Endothelial cell (in vitro differentiated cells): ENCODE results near the gene DELE1. TPM values are rescaled to one million over a fixed set of nuclear protein-coding genes. Genes with fewer than 3 reads are reported as not detected.

ENCODE experiments used
- DNase-seq: peaks from one replicate; pipeline ENCODE4 v3.0.0; 2021; ENCODE audit warnings: low spot score
- H3K27ac Mint-ChIP-seq: one replicate; pipeline ENCODE4 v1.8.0; 2021; ENCODE audit warnings: mixed read lengths, inconsistent platforms; ENCODE audit not compliant: unreplicated experiment
- H3K27me3 Mint-ChIP-seq: one replicate; pipeline ENCODE4 v1.8.0; 2021; ENCODE audit warnings: mild to moderate bottlenecking, moderate library complexity, mixed read lengths, inconsistent platforms; ENCODE audit not compliant: unreplicated experiment
- H3K36me3 Mint-ChIP-seq: one replicate; pipeline ENCODE4 v1.8.0; 2021; ENCODE audit warnings: mild to moderate bottlenecking, low read depth, mixed read lengths, inconsistent platforms; ENCODE audit not compliant: unreplicated experiment
- H3K4me1 Mint-ChIP-seq: one replicate; pipeline ENCODE4 v1.8.0; 2021; ENCODE audit warnings: mild to moderate bottlenecking, mixed read lengths, inconsistent platforms; ENCODE audit not compliant: unreplicated experiment
- H3K4me3 Mint-ChIP-seq: one replicate; pipeline ENCODE4 v1.8.0; 2021; ENCODE audit warnings: mild to moderate bottlenecking, mixed read lengths, inconsistent platforms; ENCODE audit not compliant: unreplicated experiment
- H3K9me3 Mint-ChIP-seq: one replicate; pipeline ENCODE4 v1.8.0; 2021; ENCODE audit warnings: mixed read lengths, inconsistent platforms; ENCODE audit not compliant: unreplicated experiment
- CTCF ChIP-seq: fragments of 200-600 bp; sonication (generic); IDR thresholded peaks from one replicate; pipeline ENCODE4 v1.5.0; 2021; ENCODE audit warnings: antibody characterized with exemption; ENCODE audit not compliant: unreplicated experiment
- total RNA-seq: library from RNA; stranded (reverse); fragmentation: NEBNext Ultra II Directional; extraction: Animal tissue kit (Norgen Biotek cat#: 25700); gene quantifications from one replicate; pipeline ENCODE4 v1.2.1, GENCODE V29; 2021; ENCODE audit not compliant: unreplicated experiment

The DELE1 gene
- total RNA-seq, 1 donor from 2014 or later, result 115 TPM

DNA sequence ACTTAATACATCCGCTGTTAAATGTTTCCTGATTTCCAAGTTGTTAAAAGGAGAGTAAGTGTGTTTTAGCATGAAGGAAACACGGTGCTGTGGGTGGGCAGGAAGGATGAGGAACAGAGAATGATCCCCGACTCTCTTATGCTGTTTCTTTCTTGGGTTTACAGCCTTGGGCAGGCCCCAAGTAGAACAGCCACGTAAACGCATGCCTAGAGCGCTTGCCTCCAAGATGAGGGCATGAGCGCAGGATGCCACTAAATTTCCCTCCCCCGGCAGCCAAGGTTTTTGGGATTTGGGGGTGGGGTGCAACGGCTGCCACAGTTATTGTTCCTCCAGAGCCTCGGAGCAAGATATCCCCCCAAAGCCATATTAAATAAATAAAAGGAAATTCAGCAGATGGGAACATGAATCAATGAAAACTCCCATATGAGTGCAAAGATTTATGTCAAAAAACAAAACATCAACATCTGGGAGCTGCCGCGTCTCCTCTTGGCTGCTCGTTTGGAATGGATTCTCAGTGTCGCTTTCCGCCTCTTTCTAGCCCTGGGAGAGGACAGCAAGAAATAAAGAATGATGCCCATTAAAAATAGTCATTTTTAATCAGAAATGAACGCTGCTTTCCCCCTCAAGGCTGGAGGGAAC lies 10.0 kb upstream of the DELE1 start:
- peak; percentile 11 for TF ChIP-seq CTCF
- Mint-ChIP-seq H3K27me3 (peaks cover 9% of the 10 kb centered on the region), H3K27ac (no peak overlapping the region), H3K36me3 (no peaks in the 10 kb centered on the region), H3K9me3 (no peaks in the 10 kb centered on the region), H3K4me1 (peaks cover 15% of the 10 kb centered on the region), H3K4me3 (no peak overlapping the region)
- DNase-seq, result no peak

GRCh38 chr5:141914199-141914743 lies 9.4 kb upstream of the DELE1 start:
- H3K27me3 Mint-ChIP-seq, result peaks cover 9% of the 10 kb centered on the region
- H3K9me3 Mint-ChIP-seq, result no peaks in the 10 kb centered on the region
- H3K36me3 Mint-ChIP-seq, result no peaks in the 10 kb centered on the region
- H3K27ac Mint-ChIP-seq, result no peak overlapping the region
- no peak for TF ChIP-seq CTCF
- DNase-seq, result peak; percentile 59
- peaks cover 15% of the 10 kb centered on the region for H3K4me1 Mint-ChIP-seq
- H3K4me3 Mint-ChIP-seq, result no peak overlapping the region

- Mint-ChIP-seq H3K9me3 (no peaks in the 10 kb centered on the region), H3K4me1 (peaks cover 15% of the 10 kb centered on the region), H3K36me3 (no peaks in the 10 kb centered on the region), H3K27me3 (peaks cover 9% of the 10 kb centered on the region), H3K4me3 (peak overlapping the region; percentile 2), H3K27ac (no peak overlapping the region)
- TF ChIP-seq CTCF, result no peak
- no peak for DNase-seq
These were observed 8.9 kb upstream of the DELE1 start for GRCh38 chr5:141914797-141915196.

DNA sequence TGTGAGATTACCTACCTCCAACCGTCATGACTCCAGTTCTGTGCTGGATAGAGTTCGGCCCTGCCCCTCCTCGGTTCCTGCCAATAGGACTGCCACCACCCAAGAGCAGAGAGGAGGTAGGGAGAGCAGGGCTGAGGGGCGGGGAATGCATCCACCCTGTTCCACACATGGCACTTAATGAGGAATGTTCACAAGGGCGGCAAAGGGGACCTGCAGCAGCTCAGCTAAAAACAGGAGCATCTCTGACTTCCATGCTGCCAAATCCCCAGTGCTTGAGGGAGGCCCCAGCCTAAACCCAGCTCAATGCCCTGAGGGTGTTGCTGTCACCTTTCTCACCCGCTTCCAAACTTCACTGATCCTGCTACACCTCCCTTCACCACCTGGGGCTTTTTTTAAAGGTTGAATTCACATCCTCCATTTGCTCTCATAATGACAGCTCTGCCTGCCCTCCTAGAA lies 7.8 kb upstream of the DELE1 start:
- no peaks in the 10 kb centered on the region for H3K36me3 Mint-ChIP-seq
- peak; percentile 19 for TF ChIP-seq CTCF
- no peak overlapping the region for H3K4me3 Mint-ChIP-seq
- peaks cover 3% of the 10 kb centered on the region for H3K27me3 Mint-ChIP-seq
- H3K4me1 Mint-ChIP-seq, result peaks cover 10% of the 10 kb centered on the region
- H3K9me3 Mint-ChIP-seq, result no peaks in the 10 kb centered on the region
- H3K27ac Mint-ChIP-seq, result no peak overlapping the region
- no peak for DNase-seq

DNA sequence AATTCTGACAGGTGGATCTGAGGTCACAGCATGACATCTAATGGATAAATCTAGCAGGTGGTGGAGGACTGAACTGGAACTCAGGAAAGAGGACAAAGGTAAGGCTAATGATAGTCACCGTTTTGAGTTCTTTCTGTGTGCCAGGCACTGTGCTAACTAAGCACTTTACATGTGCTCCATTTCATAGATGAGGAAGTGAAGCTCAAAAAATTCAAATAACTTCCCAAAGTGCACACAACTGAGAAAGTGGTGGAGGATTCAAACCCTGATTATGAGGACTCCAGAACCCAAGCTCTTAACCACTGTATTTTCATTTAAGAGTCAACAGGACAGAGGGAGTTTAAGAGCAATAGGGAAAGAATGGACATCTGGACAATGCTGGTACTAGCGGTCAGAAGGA lies 7.1 kb upstream of the DELE1 start:
- Mint-ChIP-seq H3K4me3 (no peak overlapping the region), H3K4me1 (peaks cover 10% of the 10 kb centered on the region), H3K36me3 (no peaks in the 10 kb centered on the region), H3K27ac (peak overlapping the region; percentile 1), H3K9me3 (no peaks in the 10 kb centered on the region), H3K27me3 (peaks cover 3% of the 10 kb centered on the region)
- no peak for TF ChIP-seq CTCF
- no peak for DNase-seq
